ENCODE measurements around the gene RYK. TPM values are rescaled to one million over a fixed set of nuclear protein-coding genes. Genes with fewer than 3 reads are reported as not detected.
A peak's percentile ranks its signal among the peaks of the same experiment; 100 is the strongest.

Gene RYK
- total and polyA plus RNA-seq, 2 experiments from 2014 or later, result 22.8 to 100 TPM

DNA sequence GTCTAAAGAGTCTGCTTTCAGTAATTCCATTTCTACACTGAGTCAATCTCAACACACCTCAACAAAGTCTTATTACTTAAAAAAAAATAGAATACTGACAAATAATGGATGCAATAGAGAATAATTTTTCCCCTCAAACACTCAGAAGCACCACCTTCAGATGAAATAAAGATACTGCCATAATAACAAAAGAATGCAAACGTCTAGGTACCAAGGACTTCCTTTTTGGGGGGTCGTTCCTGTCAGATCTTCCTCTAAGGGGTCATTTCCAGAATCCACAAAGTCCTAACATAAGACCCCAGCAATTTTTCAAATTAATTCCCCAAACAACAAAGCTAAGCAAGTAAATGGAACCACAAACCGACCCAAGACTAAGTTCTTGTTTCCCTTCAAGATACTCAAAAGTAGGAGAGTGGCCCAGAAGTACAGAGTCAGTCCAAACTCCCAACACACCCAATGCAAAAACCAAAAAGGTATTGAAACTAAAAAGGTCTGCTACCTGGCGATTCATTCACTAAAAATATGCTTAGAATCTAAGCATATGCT is 1.3 kb downstream of the RYK start:
- Histone ChIP-seq H3K4me2 (ENCODE audit: unreplicated experiment) (peak overlapping the region; percentile 94), H3K9me2 (ENCODE audit: insufficient read depth) (no peaks in the 10 kb centered on the region), H3F3A (ENCODE audit: insufficient read depth) (peaks cover 17% of the 10 kb centered on the region; the same call in 1 of the 2 replicates), H3K27ac (peak overlapping the region; percentile 72), H3K9me3 (ENCODE audit: low read depth) (no peaks in the 10 kb centered on the region), H3K27me3 (replicated peaks; ENCODE audit: insufficient read depth) (no peaks in the 10 kb centered on the region), H3K4me3 (peak overlapping the region; percentile 81), H2AFZ (peak overlapping the region; percentile 57), H3K79me2 (ENCODE audit: insufficient read depth) (peaks cover 64% of the 10 kb centered on the region), H3K36me3 (ENCODE audit: low read depth) (no peaks in the 10 kb centered on the region), H3K9ac (peak overlapping the region; percentile 82), H3K4me1 (ENCODE audit: insufficient read depth) (peaks cover 26% of the 10 kb centered on the region), H4K20me1 (ENCODE audit: insufficient read depth) (peaks cover 11% of the 10 kb centered on the region; the same call in 1 of the 2 replicates)
- no peak for TF ChIP-seq EZH2 (IDR thresholded peaks at IDR 0.05; ENCODE audit: insufficient read depth, poor library complexity, severe bottlenecking)
- in situ Hi-C loops (cut with MboI), result no loop called here
- 1% methylated on average over 4 of the region's 4 CpGs for WGBS, 2 experiments (ENCODE audit: low coverage in 1 of 2, low lambda C conversion rate in 2 of 2, missing lambda C conversion rate in 2 of 2)
- DNase-seq, result peak; percentile 20

GRCh38 chr3:134244921-134245320 is 5.7 kb downstream of the RYK start:
- Histone ChIP-seq H2AFZ (no peak overlapping the region), H3K9me2 (ENCODE audit: insufficient read depth) (no peaks in the 10 kb centered on the region), H3K9ac (no peak overlapping the region), H3K4me1 (ENCODE audit: insufficient read depth) (peaks cover 47% of the 10 kb centered on the region), H3K4me2 (ENCODE audit: unreplicated experiment) (no peak overlapping the region), H3F3A (ENCODE audit: insufficient read depth) (peaks cover 36% of the 10 kb centered on the region), H3K79me2 (ENCODE audit: insufficient read depth) (peaks cover 100% of the 10 kb centered on the region), H3K27ac (no peak overlapping the region), H4K20me1 (ENCODE audit: insufficient read depth) (peaks cover 19% of the 10 kb centered on the region; the same call in 1 of the 2 replicates), H3K27me3 (replicated peaks; ENCODE audit: insufficient read depth) (no peaks in the 10 kb centered on the region), H3K9me3 (ENCODE audit: low read depth) (no peaks in the 10 kb centered on the region), H3K36me3 (ENCODE audit: low read depth) (no peaks in the 10 kb centered on the region), H3K4me3 (no peak overlapping the region)
- no peak for DNase-seq
- WGBS, 2 experiments (ENCODE audit: low coverage in 1 of 2, low lambda C conversion rate in 2 of 2, missing lambda C conversion rate in 2 of 2), result 87 to 89% methylated on average over 2 of the region's 2 CpGs
- TF ChIP-seq EZH2phosphoT487 (IDR thresholded peaks at IDR 0.05; ENCODE audit: insufficient read depth, low read depth), result no peak
- TF ChIP-seq EZH2 (IDR thresholded peaks at IDR 0.05; ENCODE audit: insufficient read depth, poor library complexity, severe bottlenecking), result no peak
- in situ Hi-C loops (cut with MboI), result no loop called here

- peak overlapping the region; percentile 40 for H3K27ac ChIP-seq
- H2AFZ ChIP-seq, result no peak overlapping the region
- H3K79me2 ChIP-seq (ENCODE audit: insufficient read depth), result peaks cover 100% of the 10 kb centered on the region
- no peak overlapping the region for H3K9ac ChIP-seq
- H3K9me2 ChIP-seq (ENCODE audit: insufficient read depth), result no peaks in the 10 kb centered on the region
- H3K36me3 ChIP-seq (ENCODE audit: low read depth), result no peaks in the 10 kb centered on the region
- 66 to 67% methylated on average over 3 of the region's 3 CpGs for WGBS, 2 experiments (ENCODE audit: low coverage in 1 of 2, low lambda C conversion rate in 2 of 2, missing lambda C conversion rate in 2 of 2)
- in situ Hi-C loops (cut with MboI), result no loop called here
- DNase-seq, result peak; percentile 95
- H3K9me3 ChIP-seq (ENCODE audit: low read depth), result no peaks in the 10 kb centered on the region
- H3K4me1 ChIP-seq (ENCODE audit: insufficient read depth), result peaks cover 49% of the 10 kb centered on the region
- H3K4me3 ChIP-seq, result peak overlapping the region; percentile 40
- H3K4me2 ChIP-seq (ENCODE audit: unreplicated experiment), result peak overlapping the region; percentile 43
- H4K20me1 ChIP-seq (ENCODE audit: insufficient read depth), result peaks cover 32% of the 10 kb centered on the region; the same call in 1 of the 2 replicates
- H3F3A ChIP-seq (ENCODE audit: insufficient read depth), result peaks cover 31% of the 10 kb centered on the region
- no peaks in the 10 kb centered on the region for H3K27me3 ChIP-seq (replicated peaks; ENCODE audit: insufficient read depth)
- no peak for TF ChIP-seq EZH2 (IDR thresholded peaks at IDR 0.05; ENCODE audit: insufficient read depth, poor library complexity, severe bottlenecking)
- no peak for TF ChIP-seq EZH2phosphoT487 (IDR thresholded peaks at IDR 0.05; ENCODE audit: insufficient read depth, low read depth)
These were observed 7.7 kb downstream of the RYK start for GRCh38 chr3:134242649-134243617.

- H3K4me2 ChIP-seq (ENCODE audit: unreplicated experiment), result no peak overlapping the region
- in situ Hi-C loops (cut with MboI), result no loop called here
- H3K4me1 ChIP-seq (ENCODE audit: insufficient read depth), result peaks cover 73% of the 10 kb centered on the region
- no peaks in the 10 kb centered on the region for H3K27me3 ChIP-seq (replicated peaks; ENCODE audit: insufficient read depth)
- WGBS, 2 experiments (ENCODE audit: low coverage in 1 of 2, low lambda C conversion rate in 2 of 2, missing lambda C conversion rate in 2 of 2), result 96 to 100% methylated on average over 1 of the region's 1 CpG
- no peak overlapping the region for H3K9ac ChIP-seq
- no peak overlapping the region for H3K4me3 ChIP-seq
- peak; percentile 74 for DNase-seq
- peaks cover 3% of the 10 kb centered on the region; the same call in 1 of the 2 replicates for H3K9me2 ChIP-seq (ENCODE audit: insufficient read depth)
- peaks cover 44% of the 10 kb centered on the region for H4K20me1 ChIP-seq (ENCODE audit: insufficient read depth)
- no peaks in the 10 kb centered on the region for H3K9me3 ChIP-seq (ENCODE audit: low read depth)
- H2AFZ ChIP-seq, result no peak overlapping the region
- H3K27ac ChIP-seq, result peak overlapping the region; percentile 25; the same call in 1 of the 2 replicates
- H3K36me3 ChIP-seq (ENCODE audit: low read depth), result no peaks in the 10 kb centered on the region
- TF ChIP-seq EZH2 (IDR thresholded peaks at IDR 0.05; ENCODE audit: insufficient read depth, poor library complexity, severe bottlenecking) (no peak), EZH2phosphoT487 (IDR thresholded peaks at IDR 0.05; ENCODE audit: insufficient read depth, low read depth) (no peak)
- peaks cover 100% of the 10 kb centered on the region for H3K79me2 ChIP-seq (ENCODE audit: insufficient read depth)
- peaks cover 51% of the 10 kb centered on the region for H3F3A ChIP-seq (ENCODE audit: insufficient read depth)
These were observed 11.1 kb downstream of the RYK start for GRCh38 chr3:134239538-134239937.

Data from GM23248 (cell line).